Measurements from ENCODE around the gene NSD1. TPM values are rescaled to one million over a fixed set of nuclear protein-coding genes. Genes with fewer than 3 reads are reported as not detected.

NSD1 gene
- total RNA-seq, 1 experiment from 2014 or later = 62.2 TPM

- no peaks in the 10 kb centered on the region for H3K4me1 ChIP-seq (replicated peaks; ENCODE audit: insufficient read depth)
- no peak overlapping the region for H3K4me3 ChIP-seq
- intact Hi-C loops (cut with micrococcal nuclease; ENCODE audit: unreplicated experiment) = no loop called here
- no peaks in the 10 kb centered on the region for H3K79me2 ChIP-seq (ENCODE audit: low read depth)
- no peak for TF ChIP-seq EZH2 (IDR thresholded peaks at IDR 0.05; ENCODE audit: low read depth)
- no peak for TF ChIP-seq CTCF (conservative IDR thresholded peaks at IDR 0.05)
- H3K9me3 ChIP-seq (ENCODE audit: insufficient read depth, low read depth) = no peaks in the 10 kb centered on the region
- ChIA-PET POLR2A (ENCODE audit: unreplicated experiment) (interaction anchor here (0.6 kb wide), 1 partner anchor 141 kb away, joined by 6 read pairs; no protein-coding TSS in a partner anchor), CTCF (no interaction called here)
- no peaks in the 10 kb centered on the region for H3K9me2 ChIP-seq (ENCODE audit: insufficient read depth)
- BruUV-seq (replicated peaks) = no TSS peak
- H3K4me2 ChIP-seq = no peak overlapping the region
- H3K27ac ChIP-seq = no peak overlapping the region
- H2AFZ ChIP-seq = no peak overlapping the region
- H4K20me1 ChIP-seq (ENCODE audit: insufficient read depth) = 0 out of 2 replicates have a peak, but pooled peaks cover 5% of the 10 kb centered on the region
- H3K36me3 ChIP-seq (ENCODE audit: low read depth) = peaks cover 19% of the 10 kb centered on the region
- no peaks in the 10 kb centered on the region for H3F3A ChIP-seq (ENCODE audit: insufficient read depth, low read depth)
- H3K27me3 ChIP-seq (ENCODE audit: insufficient read depth, low read depth) = no peaks in the 10 kb centered on the region
- DNase-seq = no peak
Measured at GRCh38 chr5:177294632-177295031, 161.1 kb downstream of the NSD1 start.

- no peaks in the 10 kb centered on the region for H3K9me2 ChIP-seq (ENCODE audit: insufficient read depth)
- H3K4me3 ChIP-seq = no peak overlapping the region
- no TSS peak for BruUV-seq (replicated peaks)
- intact Hi-C loops (cut with micrococcal nuclease; ENCODE audit: unreplicated experiment) = no loop called here
- peaks cover 18% of the 10 kb centered on the region for H3K36me3 ChIP-seq (ENCODE audit: low read depth)
- no peaks in the 10 kb centered on the region for H3K79me2 ChIP-seq (ENCODE audit: low read depth)
- ChIA-PET POLR2A (ENCODE audit: unreplicated experiment) (interaction anchor here (0.6 kb wide), 1 partner anchor 69 kb away, joined by 5 read pairs; no protein-coding TSS in a partner anchor), CTCF (no interaction called here)
- H3K9me3 ChIP-seq (ENCODE audit: insufficient read depth, low read depth) = no peaks in the 10 kb centered on the region
- H4K20me1 ChIP-seq (ENCODE audit: insufficient read depth) = peaks cover 14% of the 10 kb centered on the region
- no peak overlapping the region for H3K4me2 ChIP-seq
- no peak for TF ChIP-seq EZH2 (IDR thresholded peaks at IDR 0.05; ENCODE audit: low read depth)
- no peak overlapping the region for H2AFZ ChIP-seq
- H3K27ac ChIP-seq = no peak overlapping the region
- H3F3A ChIP-seq (ENCODE audit: insufficient read depth, low read depth) = peaks cover 10% of the 10 kb centered on the region; the same call in 1 of the 2 replicates
- no peak for DNase-seq
- H3K4me1 ChIP-seq (replicated peaks; ENCODE audit: insufficient read depth) = peaks cover 10% of the 10 kb centered on the region
- no peaks in the 10 kb centered on the region for H3K27me3 ChIP-seq (ENCODE audit: insufficient read depth, low read depth)
Measured at GRCh38 chr5:177295924-177296323, 162.4 kb downstream of the NSD1 start.

- ChIA-PET POLR2A (ENCODE audit: unreplicated experiment) (interaction anchor here (0.6 kb wide), 1 partner anchor 70 kb away, joined by 5 read pairs; no protein-coding TSS in a partner anchor), CTCF (no interaction called here)
- no peak for TF ChIP-seq CTCF (conservative IDR thresholded peaks at IDR 0.05)
- TF ChIP-seq EZH2 (IDR thresholded peaks at IDR 0.05; ENCODE audit: low read depth) = no peak
- Histone ChIP-seq H3K36me3 (ENCODE audit: low read depth) (peaks cover 13% of the 10 kb centered on the region), H3K9me2 (ENCODE audit: insufficient read depth) (no peaks in the 10 kb centered on the region), H4K20me1 (ENCODE audit: insufficient read depth) (peaks cover 20% of the 10 kb centered on the region), H3K9me3 (ENCODE audit: insufficient read depth, low read depth) (no peaks in the 10 kb centered on the region), H3K4me1 (replicated peaks; ENCODE audit: insufficient read depth) (peaks cover 16% of the 10 kb centered on the region), H2AFZ (no peak overlapping the region), H3K4me2 (no peak overlapping the region), H3K79me2 (ENCODE audit: low read depth) (no peaks in the 10 kb centered on the region), H3K4me3 (no peak overlapping the region), H3F3A (ENCODE audit: insufficient read depth, low read depth) (peaks cover 16% of the 10 kb centered on the region; the same call in 1 of the 2 replicates), H3K27me3 (ENCODE audit: insufficient read depth, low read depth) (no peaks in the 10 kb centered on the region), H3K27ac (no peak overlapping the region)
- BruUV-seq (replicated peaks) = no TSS peak
- intact Hi-C loops (cut with micrococcal nuclease; ENCODE audit: unreplicated experiment) = no loop called here
- DNase-seq = no peak
Measured at GRCh38 chr5:177296581-177296980, 163.0 kb downstream of the NSD1 start.

- Histone ChIP-seq H3K9me2 (ENCODE audit: insufficient read depth) (no peaks in the 10 kb centered on the region), H4K20me1 (ENCODE audit: insufficient read depth) (peaks cover 23% of the 10 kb centered on the region), H3K36me3 (ENCODE audit: low read depth) (peaks cover 9% of the 10 kb centered on the region), H2AFZ (no peak overlapping the region), H3K4me1 (replicated peaks; ENCODE audit: insufficient read depth) (peaks cover 30% of the 10 kb centered on the region), H3K27me3 (ENCODE audit: insufficient read depth, low read depth) (no peaks in the 10 kb centered on the region), H3K4me3 (no peak overlapping the region), H3K79me2 (ENCODE audit: low read depth) (no peaks in the 10 kb centered on the region; the same call in 1 of the 2 replicates), H3K9me3 (ENCODE audit: insufficient read depth, low read depth) (no peaks in the 10 kb centered on the region), H3K27ac (no peak overlapping the region), H3F3A (ENCODE audit: insufficient read depth, low read depth) (peaks cover 26% of the 10 kb centered on the region), H3K4me2 (no peak overlapping the region)
- DNase-seq = no peak
- TF ChIP-seq EZH2 (IDR thresholded peaks at IDR 0.05; ENCODE audit: low read depth) = no peak
- TF ChIP-seq CTCF (conservative IDR thresholded peaks at IDR 0.05) = no peak
- CTCF ChIA-PET = no interaction called here
- POLR2A ChIA-PET (ENCODE audit: unreplicated experiment) = no interaction called here
- no TSS peak for BruUV-seq (replicated peaks)
- intact Hi-C loops (cut with micrococcal nuclease; ENCODE audit: unreplicated experiment) = no loop called here
Measured at GRCh38 chr5:177297922-177298321, 164.3 kb downstream of the NSD1 start.
